NAMALWA (cell line): ENCODE measurements around the gene MGAT4B.

Experiments used
- DNase-seq: peaks from one replicate; pipeline ENCODE4 v3.0.0-alpha.2; 2015; ENCODE audit warnings: low spot score

The MGAT4B gene

GRCh38 chr5:179768326-179769085 lies 38.2 kb downstream of the MGAT4B start:
- DNase-seq, result no peak

GRCh38 chr5:179767496-179768100 lies 39.1 kb downstream of the MGAT4B start:
- DNase-seq, result no peak

GRCh38 chr5:179766726-179767455 lies 39.8 kb downstream of the MGAT4B start:
- DNase-seq, result no peak

GRCh38 chr5:179766021-179766725 lies 40.5 kb downstream of the MGAT4B start:
- no peak for DNase-seq

GRCh38 chr5:179765400-179765799 lies 41.3 kb downstream of the MGAT4B start:
- no peak for DNase-seq

GRCh38 chr5:179764056-179764455 lies 42.6 kb downstream of the MGAT4B start:
- DNase-seq, result no peak

GRCh38 chr5:179763215-179763945 lies 43.3 kb downstream of the MGAT4B start:
- DNase-seq, result peak; percentile 76

DNA sequence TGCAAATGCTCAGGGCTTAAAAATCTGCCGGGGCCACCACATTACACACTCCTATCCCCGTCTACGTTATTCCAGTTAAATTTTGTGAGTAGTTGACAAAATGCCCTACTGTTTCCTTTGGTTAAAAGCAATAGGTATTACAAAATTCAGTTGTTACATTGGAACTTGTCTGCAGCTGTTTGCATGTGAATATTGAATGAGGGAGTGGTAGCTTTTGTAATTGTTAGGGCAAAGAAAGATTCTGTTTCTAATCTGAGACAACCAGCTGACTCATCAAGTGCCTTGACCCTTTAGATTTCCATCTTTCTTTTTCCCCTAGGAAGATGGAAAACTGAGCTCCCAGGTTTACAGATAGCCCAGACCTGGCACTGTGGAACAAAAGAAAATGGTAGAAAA lies 43.9 kb downstream of the MGAT4B start:
- no peak for DNase-seq

DNA sequence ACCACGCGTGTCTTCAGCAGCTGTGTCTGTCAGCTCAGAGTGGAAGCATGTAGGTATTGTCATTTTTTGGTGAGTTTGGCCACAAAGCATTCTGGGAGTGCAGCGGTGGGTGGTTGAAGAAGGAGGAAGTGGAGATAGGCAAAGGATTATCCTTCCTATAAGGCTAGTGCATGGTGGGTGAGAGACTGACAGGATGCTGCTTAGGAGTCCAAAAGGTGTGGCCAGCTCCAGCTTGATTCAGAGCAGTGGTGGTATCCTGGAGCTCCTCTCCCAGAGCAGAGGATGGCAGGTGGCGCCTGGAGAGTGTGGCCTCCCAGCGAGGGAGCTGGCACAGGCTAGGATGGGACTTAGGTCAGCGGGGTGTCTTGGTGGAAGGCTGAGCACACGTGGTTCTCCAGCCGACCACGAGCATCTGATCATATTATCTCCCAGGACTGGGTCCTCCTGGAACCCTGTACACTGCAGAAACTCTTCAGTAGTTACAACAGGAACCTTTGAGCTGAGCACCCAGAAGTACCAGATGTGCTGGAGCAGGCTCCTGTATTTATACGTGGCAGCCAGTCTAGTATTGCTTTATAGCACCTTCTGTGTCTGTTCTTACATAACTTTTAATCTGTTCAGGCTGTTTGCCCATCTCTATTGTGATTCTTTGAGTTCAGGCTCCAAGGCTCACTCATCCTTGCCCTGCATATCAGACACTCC lies 44.4 kb downstream of the MGAT4B start:
- peak; percentile 68 for DNase-seq

DNA sequence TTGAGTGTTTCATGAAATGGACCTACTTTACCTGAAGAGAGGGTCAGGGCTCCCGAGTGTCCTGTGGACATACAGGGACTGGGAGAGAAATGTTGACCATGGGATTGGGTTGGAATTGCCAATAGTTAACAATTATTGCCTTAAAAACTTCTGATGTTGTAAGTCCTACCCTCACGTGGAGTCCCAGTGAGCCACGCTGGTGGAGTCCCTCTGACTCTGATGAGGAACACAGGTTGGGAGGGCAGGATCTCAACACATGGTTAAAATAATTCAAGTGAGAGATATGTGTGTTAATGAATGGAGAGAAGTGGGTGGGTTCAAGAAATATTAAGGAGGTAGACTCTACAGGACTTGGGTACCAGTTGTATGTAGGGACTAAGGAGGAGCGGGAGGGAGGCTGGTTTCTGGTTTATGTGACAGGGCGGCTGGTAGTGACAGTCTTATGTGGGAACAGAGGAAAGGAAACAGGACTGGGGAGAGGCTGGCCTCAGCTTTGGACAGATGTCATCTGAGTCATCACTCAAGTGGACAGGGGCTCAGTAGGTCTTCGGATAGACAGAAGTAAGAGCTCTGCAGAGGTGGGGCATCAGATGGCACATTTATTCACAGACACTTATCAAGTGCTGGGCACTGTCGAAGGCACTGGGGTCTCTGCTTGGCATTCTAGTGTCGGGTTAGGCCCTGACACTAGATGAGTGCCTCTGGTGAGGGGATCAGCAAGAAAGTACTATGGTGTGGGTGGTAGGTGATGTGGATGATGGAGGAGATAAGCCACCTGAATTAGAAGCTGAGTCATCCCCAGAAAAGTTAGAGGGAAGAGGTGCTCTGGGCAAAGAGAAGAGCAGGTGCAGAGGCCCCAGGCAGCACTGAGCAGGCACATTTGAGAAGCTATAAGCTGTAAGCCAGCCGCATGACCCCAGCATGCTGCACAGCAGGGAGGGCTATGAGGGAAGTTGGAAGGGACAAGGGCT lies 46.8 kb downstream of the MGAT4B start:
- DNase-seq, result no peak

DNA sequence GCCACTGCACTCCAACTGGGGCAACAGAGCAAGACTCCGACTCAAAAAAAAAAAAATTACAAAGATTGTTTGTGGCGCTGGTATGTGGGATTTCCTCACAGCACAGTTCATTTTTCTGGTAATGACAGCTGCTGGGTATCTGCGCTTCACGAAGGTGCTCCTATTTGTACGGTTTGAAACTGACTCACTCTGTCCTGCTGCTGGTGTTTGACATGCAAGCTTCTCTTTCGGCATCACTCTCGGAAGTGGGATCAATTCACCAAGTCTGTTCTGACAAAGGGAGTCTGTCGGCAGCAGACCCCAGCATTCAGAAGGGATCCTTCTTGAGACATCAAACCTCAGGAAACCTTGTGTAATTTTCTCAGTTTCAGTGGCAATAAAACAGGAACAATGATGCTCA lies 47.7 kb downstream of the MGAT4B start:
- DNase-seq, result no peak

GRCh38 chr5:179755022-179755421 lies 51.6 kb downstream of the MGAT4B start:
- no peak for DNase-seq

- DNase-seq, result no peak
Measured at GRCh38 chr5:179753971-179754370, 52.7 kb downstream of the MGAT4B start.

- DNase-seq, result no peak
Measured at GRCh38 chr5:179749857-179750508, 56.7 kb downstream of the MGAT4B start.

DNA sequence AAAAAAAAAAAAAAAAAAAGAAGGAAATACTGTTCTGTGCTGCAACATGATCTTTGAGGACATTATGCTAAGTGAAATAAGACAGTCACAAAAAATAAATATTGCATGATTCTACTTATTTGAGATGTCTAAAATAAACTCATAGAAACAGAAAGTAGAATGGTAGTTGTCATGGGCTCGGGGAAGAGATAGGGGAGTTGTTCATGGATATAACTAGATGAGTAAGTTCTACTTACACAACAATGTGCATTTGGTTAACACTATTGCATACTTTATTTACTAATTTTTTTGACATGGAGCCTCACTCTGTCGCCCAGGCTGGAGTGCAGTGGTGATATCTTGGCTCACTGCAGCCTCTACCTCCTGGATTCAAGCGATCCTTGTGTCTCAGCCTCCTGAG lies 58.9 kb downstream of the MGAT4B start:
- no peak for DNase-seq
